Measurements from ENCODE around the gene NLRX1.
"Not testable (repeated sequence)": the region's sequence is repeated elsewhere in the genome, so short reads cannot be mapped to it uniquely, and the experiment has no call there.

The NLRX1 gene

GRCh38 chr11:119209186-119209585 lies 40.7 kb downstream of the NLRX1 start:
- H3K4me3 ChIP-seq (ENCODE audit: low read depth, low read length), result no peak overlapping the region
- TF ChIP-seq CTCF (conservative IDR thresholded peaks at IDR 0.05; ENCODE audit: low read depth, low read length), result no peak
- DNase-seq (ENCODE audit: low read depth), result no peak

- no peak for DNase-seq (ENCODE audit: low read depth)
- H3K4me3 ChIP-seq (ENCODE audit: low read depth, low read length), result no peak overlapping the region
- TF ChIP-seq CTCF (conservative IDR thresholded peaks at IDR 0.05; ENCODE audit: low read depth, low read length), result no peak
Observed at GRCh38 chr11:119210050-119210449, 41.5 kb downstream of the NLRX1 start.

- peak; percentile 76 for DNase-seq (ENCODE audit: low read depth)
- TF ChIP-seq CTCF (conservative IDR thresholded peaks at IDR 0.05; ENCODE audit: low read depth, low read length), result no peak
Observed at GRCh38 chr11:119218141-119218878, 49.8 kb downstream of the NLRX1 start.

GRCh38 chr11:119222308-119222707 lies 53.8 kb downstream of the NLRX1 start:
- DNase-seq (ENCODE audit: low read depth), result peak; percentile 58
- no peak overlapping the region for H3K4me3 ChIP-seq (ENCODE audit: low read depth, low read length)
- no peak for TF ChIP-seq CTCF (conservative IDR thresholded peaks at IDR 0.05; ENCODE audit: low read depth, low read length)

More at GRCh38 chr11:119218141-119218878, 49.8 kb downstream of the NLRX1 start:
- no peak overlapping the region for H3K4me3 ChIP-seq (ENCODE audit: low read depth, low read length)

- no peak overlapping the region for H3K4me3 ChIP-seq (ENCODE audit: low read depth, low read length)
- TF ChIP-seq CTCF (conservative IDR thresholded peaks at IDR 0.05; ENCODE audit: low read depth, low read length), result no peak
- DNase-seq (ENCODE audit: low read depth), result no peak
Observed at GRCh38 chr11:119222891-119223290, 54.4 kb downstream of the NLRX1 start.

GRCh38 chr11:119223856-119224255 lies 55.3 kb downstream of the NLRX1 start:
- DNase-seq (ENCODE audit: low read depth), result peak; percentile 48
- no peak for TF ChIP-seq CTCF (conservative IDR thresholded peaks at IDR 0.05; ENCODE audit: low read depth, low read length)
- H3K4me3 ChIP-seq (ENCODE audit: low read depth, low read length), result no peak overlapping the region

GRCh38 chr11:119228535-119229287 lies 60.2 kb downstream of the NLRX1 start:
- not testable (repeated sequence) for DNase-seq (ENCODE audit: low read depth); H3K4me3 ChIP-seq (ENCODE audit: low read depth, low read length)
